ENCODE data around the gene XRCC1. TPM values are rescaled to one million over a fixed set of nuclear protein-coding genes. Genes with fewer than 3 reads are reported as not detected.

Gene XRCC1
- total and polyA plus RNA-seq, 2 of the 8 experiments (the other 6 are each of a cell fraction or from before 2014, with no cell fraction given), result 42.5 to 44.4 TPM

DNA sequence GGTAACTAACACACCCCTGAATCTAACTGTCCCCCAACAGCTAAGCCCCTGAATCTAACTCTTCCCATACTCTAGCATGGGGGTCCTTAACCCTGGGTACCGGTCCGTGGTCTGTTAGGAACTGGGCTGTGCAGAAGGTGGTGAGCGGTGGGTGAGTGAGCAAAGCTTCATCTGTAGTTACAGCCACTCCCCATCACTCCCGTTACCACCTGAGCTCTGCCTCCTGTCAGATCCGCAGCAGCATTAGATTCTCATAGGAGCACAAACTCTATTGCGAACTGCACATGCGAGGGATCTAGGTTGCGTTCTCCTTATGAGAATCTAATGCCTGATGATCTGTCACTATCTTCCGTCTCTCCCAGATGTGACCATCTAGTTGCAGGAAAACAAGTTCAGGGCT lies 64.6 kb downstream of the XRCC1 start:
- H3K56ac ChIP-seq (replicated peaks; ENCODE audit: insufficient read length, low read depth, low read length), result no peak overlapping the region
- H2BK5ac ChIP-seq (ENCODE audit: low read depth, low read length), result no peak overlapping the region
- H3K23me2 ChIP-seq (ENCODE audit: low read depth, low read length), result no peaks in the 10 kb centered on the region
- 95% methylated on average over 9 of the region's 9 CpGs; no CpG with 5 or more reads in 1 of the 2 experiments for WGBS, 2 experiments (ENCODE audit: extremely low coverage in 1 of 2, insufficient coverage in 1 of 2, insufficient read length in 1 of 2, insufficient replicate concordance in 2 of 2, low coverage in 1 of 2, low lambda C conversion rate in 2 of 2, missing lambda C conversion rate in 1 of 2)
- FAIRE-seq, result no peak
- no peaks in the 10 kb centered on the region for H4K20me1 ChIP-seq (replicated peaks in 1 of 2; ENCODE audit: control insufficient read depth in 1 of 2, insufficient read depth in 2 of 2, low read length in 2 of 2)
- no peak overlapping the region for H3K14ac ChIP-seq (ENCODE audit: insufficient read length)
- no peak overlapping the region for H3K9ac ChIP-seq (replicated peaks in 1 of 4; ENCODE audit: extremely low read depth in 1 of 4, low read depth in 3 of 4, low read length in 3 of 4)
- H3K27me3 ChIP-seq (replicated peaks in 1 of 4; ENCODE audit: control insufficient read depth in 3 of 4, extremely low read depth in 1 of 4, insufficient read depth in 3 of 4, low read length in 3 of 4), result no peaks in the 10 kb centered on the region
- no peak overlapping the region for H4K8ac ChIP-seq (ENCODE audit: extremely low read depth, insufficient read depth, low read length)
- no peak overlapping the region for H2AFZ ChIP-seq (ENCODE audit: low read length)
- no peak overlapping the region for H2BK12ac ChIP-seq (ENCODE audit: low read depth, low read length)
- no peak overlapping the region for H3K4ac ChIP-seq (replicated peaks; ENCODE audit: insufficient read length, low read depth, low read length)
- no peak overlapping the region for H3K18ac ChIP-seq (ENCODE audit: extremely low read depth, low read length)
- H3K23ac ChIP-seq (ENCODE audit: insufficient read length), result no peak overlapping the region
- ChIA-PET CTCF (ENCODE audit: partially characterized antibody) (interaction anchor here (0.6 to 4.4 kb wide), 5 partner anchors 9 to 178 kb away, joined by 3 to 25 read pairs (median 5); no protein-coding TSS in a partner anchor), POLR2A (ENCODE audit: partially characterized antibody) (interaction anchor here (0.5 to 1.0 kb wide), 2 partner anchors 9 to 1961 kb away, joined by 3 read pairs; no protein-coding TSS in a partner anchor)
- H4K91ac ChIP-seq (replicated peaks; ENCODE audit: insufficient read length, low read length), result no peak overlapping the region
- H3K4me3 ChIP-seq (ENCODE audit: extremely low read depth in 1 of 4, insufficient read depth in 2 of 4, low read depth in 3 of 4, low read length in 4 of 4), result no peak overlapping the region
- no peaks in the 10 kb centered on the region for H3K79me2 ChIP-seq (ENCODE audit: control insufficient read depth in 1 of 2, insufficient read depth in 2 of 2, low read length in 2 of 2)
- no peak overlapping the region for H2BK20ac ChIP-seq (ENCODE audit: low read length)
- no peak overlapping the region for H3K27ac ChIP-seq (ENCODE audit: low read depth, low read length)
- no peak overlapping the region for H2BK15ac ChIP-seq (ENCODE audit: low read length)
- H4K5ac ChIP-seq (ENCODE audit: insufficient read length, low read depth, low read length), result no peak overlapping the region
- no peaks in the 10 kb centered on the region for H3K79me1 ChIP-seq (ENCODE audit: low read depth, low read length)
- peaks cover 0 to 4% (median 1%) of the 10 kb centered on the region in 4 experiments; a peak in 1 of 8 replicates for H3K36me3 ChIP-seq (ENCODE audit: control insufficient read depth in 2 of 4, insufficient read depth in 4 of 4, low read length in 3 of 4)
- no peaks in the 10 kb centered on the region for H3K4me1 ChIP-seq (replicated peaks in 1 of 4; ENCODE audit: control insufficient read depth in 3 of 4, insufficient read depth in 4 of 4, low read length in 3 of 4)
- no peak overlapping the region for H2AK5ac ChIP-seq (ENCODE audit: low read depth, low read length)
- no peak for TF ChIP-seq POLR2A (IDR thresholded peaks at IDR 0.05; ENCODE audit: control extremely low read depth in 1 of 2, low read depth in 2 of 2, low read length in 2 of 2)
- H2BK120ac ChIP-seq (replicated peaks; ENCODE audit: low read depth, low read length), result no peak overlapping the region
- H3K4me2 ChIP-seq (ENCODE audit: insufficient read depth in 1 of 2, low read depth in 2 of 2, low read length in 2 of 2), result no peak overlapping the region
- H3K9me3 ChIP-seq (ENCODE audit: insufficient read depth in 2 of 2, low read depth in 1 of 2, low read length in 1 of 2), result no peaks in the 10 kb centered on the region
- no peak for DNase-seq (ENCODE audit: low read depth in 1 of 2, low spot score in 2 of 2)
